GM18867 (cell line): ENCODE results near the gene ADH4.
"Not testable (repeated sequence)": the region's sequence is repeated elsewhere in the genome, so short reads cannot be mapped to it uniquely, and the experiment has no call there.

Experiments
- ATAC-seq: cut with Tn5 transposase; IDR thresholded peaks from one replicate; pipeline ENCODE4 v1.9.1; 2021; ENCODE audit warnings: mild to moderate bottlenecking, moderate library complexity; ENCODE audit not compliant: unreplicated experiment

ADH4 gene

GRCh38 chr4:99084595-99084994 lies 59.5 kb downstream of the ADH4 start:
- no peak for ATAC-seq

DNA sequence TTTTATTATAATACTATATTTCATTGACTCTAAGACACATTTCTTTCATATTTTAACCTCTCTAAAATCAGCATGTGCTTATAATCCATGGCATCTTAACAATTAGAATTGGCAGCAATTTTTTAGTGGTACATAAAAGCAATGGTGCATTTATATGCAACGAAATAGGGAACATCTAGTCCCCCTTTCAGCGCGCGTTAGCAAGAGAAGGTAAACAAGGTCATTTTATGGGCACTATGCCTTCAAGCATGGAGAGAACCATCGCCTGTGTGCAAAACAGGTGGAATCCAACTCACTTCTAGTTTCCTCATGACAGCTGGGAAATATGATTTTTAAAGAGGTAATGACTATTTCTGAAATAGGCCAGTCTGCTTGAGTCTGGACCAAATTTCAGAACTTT lies 61.9 kb downstream of the ADH4 start:
- no peak for ATAC-seq

DNA sequence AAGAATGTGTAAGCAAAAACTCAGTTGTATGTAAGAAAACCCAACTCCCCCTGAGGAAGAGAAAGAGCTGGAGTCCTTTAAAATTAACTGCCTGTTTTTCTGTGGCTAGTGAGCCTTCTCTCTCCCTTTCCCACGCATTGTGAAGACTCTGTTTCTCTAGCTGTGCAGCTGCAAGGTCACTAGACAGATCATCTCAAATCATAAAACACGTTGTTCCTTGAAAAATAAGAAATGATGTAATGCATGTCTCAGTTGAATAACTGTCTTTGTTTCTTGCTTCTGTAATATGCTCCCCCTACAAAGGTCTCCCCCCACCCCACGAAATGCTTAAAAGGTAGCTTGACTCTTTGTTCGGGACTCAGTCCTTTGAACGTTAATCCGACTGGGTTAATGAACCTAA lies 63.2 kb downstream of the ADH4 start:
- not testable (repeated sequence) for ATAC-seq

DNA sequence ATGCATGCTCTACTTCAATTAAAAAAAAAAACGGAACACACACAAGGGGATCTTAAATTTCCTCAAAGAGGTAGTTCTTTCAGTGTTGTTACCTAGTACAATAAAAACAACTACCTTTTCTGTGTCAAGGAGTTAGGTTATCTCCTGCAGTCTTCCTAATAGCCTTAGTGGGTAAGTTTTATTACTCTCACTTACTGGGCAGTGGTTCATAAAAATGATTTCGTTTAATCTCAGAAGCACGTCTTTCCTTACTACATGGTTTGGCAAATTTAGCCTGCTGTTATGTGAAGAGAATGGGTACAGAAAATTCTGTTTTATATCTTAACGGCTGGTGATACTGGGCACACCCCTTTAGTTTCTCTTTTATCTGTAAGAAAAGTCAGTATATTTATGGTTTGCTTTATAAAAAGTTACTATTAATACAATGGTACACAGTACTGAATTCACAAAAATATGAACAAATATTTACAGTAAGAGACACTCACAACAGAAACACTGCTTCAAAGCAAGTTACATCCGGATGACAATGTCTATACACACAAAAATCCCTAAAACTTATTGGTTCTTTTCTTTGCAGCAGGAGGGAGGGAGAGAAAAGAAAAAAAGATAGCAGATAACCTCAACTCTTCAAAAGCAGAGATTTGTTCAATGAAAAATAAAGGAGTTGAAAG lies 64.3 kb downstream of the ADH4 start:
- ATAC-seq: no peak

- ATAC-seq: no peak
Measured at GRCh38 chr4:99078931-99079624, 65.0 kb downstream of the ADH4 start.

DNA sequence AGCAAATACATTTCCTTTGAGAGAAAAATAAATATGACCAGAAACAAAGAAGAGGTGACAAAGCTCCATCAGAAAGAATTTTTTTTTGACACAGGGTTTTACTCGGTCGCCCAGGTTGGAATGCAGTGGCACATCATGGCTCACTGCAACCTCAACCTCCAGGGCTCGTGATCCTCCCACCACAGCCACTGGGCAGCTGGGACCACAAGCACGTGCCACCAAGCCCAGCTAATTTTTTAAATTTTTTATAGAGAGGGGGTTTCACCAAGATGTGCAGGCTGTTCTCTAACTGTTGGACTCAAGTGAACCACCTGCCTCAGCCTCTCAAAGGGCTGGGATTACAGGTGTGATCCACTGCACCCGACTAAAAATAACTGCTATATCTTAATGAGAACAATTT lies 65.8 kb downstream of the ADH4 start:
- ATAC-seq: no peak

- no peak for ATAC-seq
Measured at GRCh38 chr4:99077177-99077576, 66.9 kb downstream of the ADH4 start.

GRCh38 chr4:99076292-99076976 lies 67.7 kb downstream of the ADH4 start:
- no peak for ATAC-seq

DNA sequence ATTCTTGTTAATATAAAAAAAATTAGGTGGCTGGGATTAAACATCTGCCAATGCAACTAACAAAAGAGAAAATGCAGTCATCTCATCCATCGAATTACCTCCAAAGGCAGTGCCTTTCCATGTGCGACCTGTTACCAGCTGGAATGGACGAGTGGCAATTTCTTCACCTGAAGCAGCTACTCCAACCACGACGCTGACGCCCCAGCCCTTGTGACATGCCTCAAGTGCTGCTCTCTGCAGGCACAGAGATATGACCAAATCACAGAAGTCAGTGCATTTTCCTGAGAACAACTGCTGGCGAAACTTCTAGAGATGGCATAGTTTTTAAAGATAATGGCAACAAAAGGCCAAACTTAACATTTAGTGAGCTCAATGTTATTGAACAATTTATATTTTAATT lies 69.3 kb downstream of the ADH4 start:
- ATAC-seq: no peak
